ENCODE results near the gene JAG1. TPM values are rescaled to one million over a fixed set of nuclear protein-coding genes. Genes with fewer than 3 reads are reported as not detected.

JAG1 gene
- 10 to 100 TPM; 46.5 to 72.3 TPM for total RNA-seq

DNA sequence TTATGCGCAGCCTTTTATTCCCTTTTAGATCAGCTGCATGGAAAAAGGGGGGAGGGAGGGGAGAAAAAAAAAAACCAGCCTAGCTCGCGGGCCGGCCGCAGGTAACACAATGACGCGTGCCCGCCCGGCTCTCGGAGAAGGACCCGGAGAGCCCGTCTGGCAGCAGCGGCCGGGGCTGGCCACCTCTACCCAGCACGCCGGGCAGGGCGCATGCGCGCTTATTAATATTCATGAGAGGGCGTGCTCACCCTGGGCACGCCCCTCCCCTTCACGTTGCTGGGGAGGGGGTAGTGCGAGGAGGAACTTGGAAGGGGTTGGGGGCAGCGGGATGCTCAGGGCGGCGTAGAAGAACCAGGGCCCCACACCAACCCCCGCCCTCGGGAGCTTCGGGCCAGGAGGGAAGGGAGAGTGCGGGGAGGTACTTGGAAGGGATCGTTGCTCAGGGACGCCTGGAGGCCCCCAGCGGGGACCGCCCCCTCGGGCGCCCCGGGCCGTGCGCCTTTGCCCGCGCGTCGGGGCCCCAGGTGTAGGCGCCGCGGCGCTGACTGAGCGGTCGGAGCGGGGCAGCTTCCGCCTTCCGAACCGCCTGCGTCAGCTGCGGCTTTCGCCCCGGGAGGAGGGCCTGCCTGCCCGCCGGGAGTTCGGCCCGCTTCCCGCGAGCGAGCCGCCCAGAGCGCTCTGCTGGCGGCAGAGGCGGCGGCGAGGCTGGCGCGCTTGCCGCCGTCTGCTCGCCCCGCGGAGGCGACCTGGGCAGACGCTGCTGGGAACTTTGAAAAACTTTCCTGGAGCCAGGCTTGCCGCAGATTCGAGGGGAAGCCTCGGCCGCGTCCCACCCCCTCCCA lies at the start of gene JAG1:
Gene JAG1, minus strand, starts transcription at position 158 of the 842 bp plus-strand sequence. CDS start 469 bp downstream, outside the sequence.
- Histone ChIP-seq H3K36me3 (no peaks in the 10 kb centered on the region), H3K9me3 (no peaks in the 10 kb centered on the region), H3K27ac (peak within 1 kb of the TSS; percentile 99 to 100), H3K4me3 (peak within 1 kb of the TSS; percentile 86 to 91), H3K4me1 (replicated peaks) (no peaks in the 10 kb centered on the region), H3K27me3 (replicated peaks; ENCODE audit: insufficient read depth) (no peaks in the 10 kb centered on the region)
- intact Hi-C loops (cut with DNase I), result loop anchor here (2.0 to 10.0 kb wide), 6 partner anchors 117 to 601 kb away; partner anchors contain the start of genes MKKS and SLX4IP
- whole genome bisulfite sequencing, result under 1% methylated on average over 77 of the region's 84 CpGs
- peak; percentile 97 for DNase-seq (ENCODE audit: low spot score)
- TF ChIP-seq POLR2AphosphoS5 (IDR thresholded peaks at IDR 0.05), result peak; percentile 96
- peak; percentile 95 for TF ChIP-seq POLR2A (IDR thresholded peaks at IDR 0.05)
- TF ChIP-seq, protein P1, sequence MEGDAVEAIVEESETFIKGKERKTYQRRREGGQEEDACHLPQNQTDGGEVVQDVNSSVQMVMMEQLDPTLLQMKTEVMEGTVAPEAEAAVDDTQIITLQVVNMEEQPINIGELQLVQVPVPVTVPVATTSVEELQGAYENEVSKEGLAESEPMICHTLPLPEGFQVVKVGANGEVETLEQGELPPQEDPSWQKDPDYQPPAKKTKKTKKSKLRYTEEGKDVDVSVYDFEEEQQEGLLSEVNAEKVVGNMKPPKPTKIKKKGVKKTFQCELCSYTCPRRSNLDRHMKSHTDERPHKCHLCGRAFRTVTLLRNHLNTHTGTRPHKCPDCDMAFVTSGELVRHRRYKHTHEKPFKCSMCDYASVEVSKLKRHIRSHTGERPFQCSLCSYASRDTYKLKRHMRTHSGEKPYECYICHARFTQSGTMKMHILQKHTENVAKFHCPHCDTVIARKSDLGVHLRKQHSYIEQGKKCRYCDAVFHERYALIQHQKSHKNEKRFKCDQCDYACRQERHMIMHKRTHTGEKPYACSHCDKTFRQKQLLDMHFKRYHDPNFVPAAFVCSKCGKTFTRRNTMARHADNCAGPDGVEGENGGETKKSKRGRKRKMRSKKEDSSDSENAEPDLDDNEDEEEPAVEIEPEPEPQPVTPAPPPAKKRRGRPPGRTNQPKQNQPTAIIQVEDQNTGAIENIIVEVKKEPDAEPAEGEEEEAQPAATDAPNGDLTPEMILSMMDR (IDR thresholded peaks at IDR 0.05), result no peak

DNA sequence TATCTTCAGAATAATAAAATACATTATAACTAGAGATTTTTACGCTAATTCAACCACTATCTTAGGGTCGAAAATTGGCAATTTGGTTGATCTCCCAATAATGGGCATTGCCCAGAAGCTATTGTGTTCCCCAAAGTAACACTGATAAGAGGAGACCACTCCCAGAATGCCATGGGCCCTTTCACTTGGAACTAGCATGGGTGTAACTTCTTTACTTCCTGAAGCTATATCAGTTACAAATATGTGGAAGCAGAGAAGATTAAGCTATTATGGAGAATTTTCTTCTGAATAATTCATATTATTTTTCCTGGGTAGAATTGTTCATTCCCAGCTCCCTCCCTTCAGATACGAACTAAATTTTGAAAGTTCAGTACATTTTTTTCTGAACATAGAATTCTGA lies 48.2 kb upstream of the JAG1 start:
- no peak for DNase-seq (ENCODE audit: low spot score)
- WGBS, result 90% methylated on average over 3 of the region's 3 CpGs
- intact Hi-C loops (cut with DNase I), result no loop called here
- Histone ChIP-seq H3K9me3 (no peaks in the 10 kb centered on the region), H3K4me3 (no peak overlapping the region), H3K36me3 (no peaks in the 10 kb centered on the region), H3K27me3 (replicated peaks; ENCODE audit: insufficient read depth) (no peaks in the 10 kb centered on the region), H3K4me1 (replicated peaks) (no peaks in the 10 kb centered on the region), H3K27ac (no peak overlapping the region)
- TF ChIP-seq POLR2AphosphoS5 (IDR thresholded peaks at IDR 0.05), result no peak
- TF ChIP-seq, protein P1 (IDR thresholded peaks at IDR 0.05), result no peak
- TF ChIP-seq POLR2A (IDR thresholded peaks at IDR 0.05), result no peak

DNA sequence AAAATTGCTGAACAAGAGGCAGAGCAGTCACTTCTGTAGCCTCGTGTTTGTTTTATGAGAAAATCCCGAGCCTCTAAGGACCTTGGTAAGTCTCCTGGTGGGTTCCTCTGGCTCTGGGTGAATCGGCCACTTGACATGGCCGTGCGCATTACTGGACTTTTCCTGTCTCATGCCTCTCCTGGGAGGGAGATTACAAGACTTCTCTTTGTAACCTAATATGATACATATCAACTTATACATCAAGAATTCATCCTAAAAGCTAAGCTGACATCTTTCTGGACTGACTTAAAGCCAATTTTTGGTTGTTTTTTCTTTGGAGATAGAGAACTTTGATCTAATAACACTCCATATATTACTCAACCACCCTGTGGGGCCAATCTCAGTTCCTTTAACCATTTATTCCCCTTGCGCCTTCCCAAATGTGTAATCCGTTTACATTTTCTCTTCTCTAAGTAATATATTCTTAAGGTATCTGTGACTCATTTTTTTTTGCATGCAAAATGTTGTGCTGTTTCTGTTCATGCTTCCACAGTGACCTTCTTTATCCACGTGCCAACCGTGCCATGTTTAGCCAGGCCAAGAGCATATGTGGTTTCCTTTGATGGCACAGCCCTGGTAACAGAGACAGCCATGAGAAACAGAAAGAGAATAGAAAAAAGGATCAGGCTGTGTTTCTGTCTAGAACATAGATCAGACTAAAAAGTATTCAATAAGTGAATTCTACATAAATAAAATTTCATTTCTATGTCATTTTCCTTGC lies 47.5 kb upstream of the JAG1 start:
- 76% methylated on average over 9 of the region's 9 CpGs for WGBS
- no peak overlapping the region for H3K4me3 ChIP-seq
- no peaks in the 10 kb centered on the region for H3K9me3 ChIP-seq
- H3K27me3 ChIP-seq (replicated peaks; ENCODE audit: insufficient read depth), result no peaks in the 10 kb centered on the region
- H3K36me3 ChIP-seq, result no peaks in the 10 kb centered on the region
- H3K27ac ChIP-seq, result no peak overlapping the region
- no peaks in the 10 kb centered on the region for H3K4me1 ChIP-seq (replicated peaks)
- no peak for TF ChIP-seq POLR2AphosphoS5 (IDR thresholded peaks at IDR 0.05)
- TF ChIP-seq POLR2A (IDR thresholded peaks at IDR 0.05), result no peak
- TF ChIP-seq, protein P1 (IDR thresholded peaks at IDR 0.05), result no peak
- DNase-seq (ENCODE audit: low spot score), result no peak
- intact Hi-C loops (cut with DNase I), result no loop called here

DNA sequence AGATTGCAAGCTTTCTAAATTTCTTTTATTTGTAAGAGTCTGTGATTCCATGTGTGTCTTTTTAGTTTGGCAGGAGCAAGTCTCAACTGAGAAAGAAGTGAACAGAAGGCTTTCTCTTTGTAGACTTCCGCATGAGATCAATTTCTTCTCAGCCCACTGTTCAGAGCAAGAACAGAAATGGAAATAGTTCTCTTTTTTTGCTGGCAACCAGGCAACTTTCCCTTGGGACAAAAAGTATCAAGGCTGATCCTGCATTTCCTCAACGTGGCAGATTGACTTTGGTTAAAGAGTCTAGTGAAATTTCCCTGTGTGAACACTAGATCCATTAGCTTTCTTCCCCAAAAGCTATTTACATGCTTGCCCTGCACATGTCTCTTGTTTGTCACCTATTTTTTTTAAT lies 46.8 kb upstream of the JAG1 start:
- WGBS, result 53% methylated on average over 2 of the region's 2 CpGs
- intact Hi-C loops (cut with DNase I), result no loop called here
- H3K4me1 ChIP-seq (replicated peaks), result no peaks in the 10 kb centered on the region
- H3K27ac ChIP-seq, result no peak overlapping the region
- no peak for DNase-seq (ENCODE audit: low spot score)
- H3K36me3 ChIP-seq, result no peaks in the 10 kb centered on the region
- no peaks in the 10 kb centered on the region for H3K27me3 ChIP-seq (replicated peaks; ENCODE audit: insufficient read depth)
- H3K9me3 ChIP-seq, result no peaks in the 10 kb centered on the region
- H3K4me3 ChIP-seq, result no peak overlapping the region
- TF ChIP-seq POLR2AphosphoS5 (IDR thresholded peaks at IDR 0.05), result no peak
- no peak for TF ChIP-seq POLR2A (IDR thresholded peaks at IDR 0.05)
- TF ChIP-seq, protein P1 (IDR thresholded peaks at IDR 0.05), result no peak

Data from prostate gland (tissue), 2 donors.